HG03060 (cell line): ENCODE data around the gene MYLIP.

Experiments
- ATAC-seq: cut with Tn5 transposase; IDR thresholded peaks from one replicate; pipeline ENCODE4 v1.9.1; 2021; ENCODE audit warnings: low read depth, moderate number of reproducible peaks; ENCODE audit not compliant: unreplicated experiment

Gene MYLIP

DNA sequence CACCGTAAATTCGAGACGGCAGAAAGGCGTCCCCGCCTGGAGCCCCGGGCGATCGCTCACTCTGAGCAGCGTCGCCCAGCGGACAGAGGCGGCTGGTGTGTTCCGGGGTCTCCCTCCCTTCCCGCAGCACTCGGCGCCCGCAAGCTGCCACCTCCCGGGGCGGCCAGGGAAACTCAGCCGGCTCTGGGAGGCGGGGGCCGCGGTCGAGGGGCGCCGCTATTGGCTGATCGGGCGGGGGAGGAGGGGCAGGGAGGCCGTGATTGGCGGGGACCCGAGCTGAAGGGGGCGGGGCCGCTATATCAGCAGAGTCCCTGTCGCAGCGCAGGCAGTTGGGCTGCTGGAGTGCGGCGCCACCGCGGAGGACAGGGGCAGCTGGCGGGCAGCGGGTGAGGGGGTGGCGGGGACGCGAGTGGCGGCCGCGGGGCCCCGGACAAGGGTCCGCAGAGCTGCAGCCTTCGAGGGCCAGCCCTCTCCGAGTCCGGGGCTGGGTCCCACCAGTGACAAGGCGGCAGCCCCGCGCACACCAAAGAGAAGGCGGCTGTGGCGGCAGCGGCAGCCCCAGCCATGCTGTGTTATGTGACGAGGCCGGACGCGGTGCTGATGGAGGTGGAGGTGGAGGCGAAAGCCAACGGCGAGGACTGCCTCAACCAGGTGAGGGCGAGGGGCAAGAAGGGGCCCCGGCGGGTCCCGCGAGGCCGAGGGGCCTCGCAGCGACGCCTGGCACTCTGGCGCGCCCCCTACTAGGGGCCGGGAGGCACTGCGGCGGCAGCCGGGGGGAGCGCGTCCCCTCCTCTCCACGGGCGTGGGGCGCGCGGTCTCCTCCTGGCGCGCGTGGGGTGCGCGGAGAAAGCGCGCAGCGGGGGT, at the start of gene MYLIP:
TSS of gene MYLIP (plus strand) at position 328 of the 864 bp plus-strand sequence. CDS start at position 565, 237 bp downstream.
- peak; percentile 43 for ATAC-seq

DNA sequence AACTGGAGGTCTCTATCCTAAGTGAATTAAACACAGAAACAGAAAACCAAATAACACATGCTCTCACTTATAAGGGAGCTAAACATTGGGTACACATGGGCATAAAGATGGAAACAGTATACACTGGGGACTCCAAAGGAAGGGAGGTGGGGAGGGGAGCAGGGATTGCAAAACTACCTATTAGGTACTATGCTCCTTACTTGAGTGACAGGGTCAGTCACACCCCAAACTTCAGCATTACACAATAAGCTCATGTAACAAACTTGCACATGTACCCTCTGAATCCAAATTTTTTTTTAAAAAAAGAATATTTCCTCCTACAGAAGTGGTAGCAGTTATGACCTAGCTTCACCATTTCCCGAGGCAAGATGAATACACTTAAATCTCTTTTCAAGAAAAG, 49.5 kb upstream of the MYLIP start:
- no peak for ATAC-seq

DNA sequence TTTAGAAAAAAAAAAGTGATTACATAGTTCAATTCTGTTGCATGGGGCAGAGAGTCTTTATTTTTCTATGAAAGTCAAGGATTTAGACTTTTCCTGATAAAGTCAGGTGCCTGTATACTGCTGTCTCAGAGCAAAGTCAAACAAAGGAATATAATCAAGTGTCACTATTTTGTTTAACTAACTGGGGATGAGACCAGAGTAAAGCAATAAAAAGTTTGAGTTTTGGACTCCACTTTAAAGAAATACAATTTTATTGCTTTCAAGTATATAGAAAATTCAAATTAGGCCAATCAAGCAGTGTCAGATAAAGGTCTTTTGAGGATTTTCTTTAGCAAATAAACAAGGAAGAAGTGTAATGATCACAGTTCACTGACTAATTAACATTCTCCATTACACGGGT, 48.7 kb upstream of the MYLIP start:
- ATAC-seq = no peak

DNA sequence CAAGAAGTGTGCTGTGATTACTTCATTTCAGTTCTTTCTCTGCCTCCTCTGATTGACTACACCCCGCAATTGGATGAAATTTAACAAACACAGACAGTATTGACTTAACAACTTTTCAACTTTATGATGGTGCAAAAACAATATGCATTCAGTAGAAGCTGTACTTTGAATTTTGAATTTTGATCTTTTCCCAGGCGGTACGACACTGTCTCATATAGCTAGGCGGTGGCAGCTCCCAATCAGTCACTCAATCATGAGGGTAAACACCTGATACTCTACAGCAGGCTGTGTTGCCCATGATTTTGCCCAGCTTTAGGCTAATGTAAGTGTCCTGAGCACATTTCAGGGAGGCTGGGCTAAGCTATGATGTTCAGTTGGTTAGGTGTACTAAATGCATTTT, 47.6 kb upstream of the MYLIP start:
- no peak for ATAC-seq

DNA sequence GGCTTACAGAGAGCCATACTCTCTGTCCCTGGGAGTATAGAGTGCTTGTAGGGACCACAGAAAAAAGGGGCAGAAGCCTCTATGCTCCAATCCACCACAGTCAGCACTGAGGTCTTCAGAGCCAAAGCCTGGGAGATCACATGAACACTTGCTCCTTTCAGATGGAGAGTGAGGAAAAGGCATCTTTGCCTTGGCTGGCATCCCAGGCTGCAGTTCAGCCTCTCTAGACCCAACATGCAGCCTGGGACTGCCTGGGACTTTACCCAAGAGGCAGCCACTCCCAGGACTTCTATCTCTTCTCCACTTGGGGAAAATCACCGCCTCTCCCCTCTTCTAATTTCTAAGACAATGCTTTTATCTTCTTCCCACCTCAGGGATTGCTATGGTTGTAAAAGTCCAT, 46.5 kb upstream of the MYLIP start:
- ATAC-seq = no peak

DNA sequence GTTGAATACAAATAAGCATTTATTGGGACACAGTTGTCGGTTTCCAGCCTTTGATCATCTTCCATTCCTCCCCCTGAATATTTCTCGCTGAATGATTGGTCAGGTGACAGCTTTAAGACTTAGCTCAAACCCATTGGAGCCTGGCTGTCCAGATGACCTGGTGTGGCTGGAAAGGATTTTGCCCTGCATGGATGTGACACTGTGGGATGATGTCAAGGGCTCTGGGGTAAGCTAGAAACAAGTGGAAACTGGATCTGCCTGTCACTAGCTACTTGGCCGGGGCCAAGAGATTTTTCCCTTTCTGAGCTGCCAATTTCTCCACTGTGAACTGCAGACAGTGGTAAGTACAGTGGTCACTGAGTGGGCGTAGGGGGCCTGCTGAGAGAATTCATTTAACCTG, 41.9 kb upstream of the MYLIP start:
- ATAC-seq = no peak

DNA sequence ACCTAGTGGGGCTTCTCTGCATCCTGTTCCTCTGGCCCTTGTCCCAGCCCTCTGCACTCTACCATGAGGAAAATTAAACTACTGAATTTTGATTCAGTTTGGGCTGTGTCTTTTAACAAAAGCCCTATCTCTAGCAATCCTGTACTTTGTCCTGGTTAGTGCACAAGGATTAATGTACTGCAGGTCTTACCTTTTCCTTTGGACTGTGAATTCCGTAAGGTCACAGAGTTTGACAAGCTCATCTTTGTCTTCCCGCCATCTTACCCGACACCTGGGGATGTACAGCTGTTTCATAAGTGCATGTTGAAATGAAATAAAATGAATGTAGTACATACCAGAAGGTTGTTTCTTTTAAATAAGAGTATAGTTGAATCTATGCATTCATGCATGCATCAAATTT, 41.5 kb upstream of the MYLIP start:
- ATAC-seq = no peak

DNA sequence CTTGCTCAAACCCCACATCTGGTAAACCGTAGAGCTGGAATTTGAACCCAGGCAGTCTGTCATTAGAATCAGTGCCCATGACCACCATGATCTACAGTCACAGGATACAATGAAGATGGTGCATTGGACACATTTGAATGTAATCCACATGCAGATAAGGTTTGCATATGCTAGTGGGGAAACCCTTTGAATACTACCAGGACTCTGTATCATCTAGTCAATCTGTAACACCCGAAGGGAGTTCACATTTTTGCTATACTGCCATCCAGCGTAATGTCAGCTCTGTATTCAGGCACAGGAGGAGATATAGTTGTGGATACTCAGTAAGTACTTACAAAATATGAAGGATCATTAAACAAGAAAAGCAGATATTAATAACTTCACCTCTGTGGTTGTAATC, 40.5 kb upstream of the MYLIP start:
- no peak for ATAC-seq

DNA sequence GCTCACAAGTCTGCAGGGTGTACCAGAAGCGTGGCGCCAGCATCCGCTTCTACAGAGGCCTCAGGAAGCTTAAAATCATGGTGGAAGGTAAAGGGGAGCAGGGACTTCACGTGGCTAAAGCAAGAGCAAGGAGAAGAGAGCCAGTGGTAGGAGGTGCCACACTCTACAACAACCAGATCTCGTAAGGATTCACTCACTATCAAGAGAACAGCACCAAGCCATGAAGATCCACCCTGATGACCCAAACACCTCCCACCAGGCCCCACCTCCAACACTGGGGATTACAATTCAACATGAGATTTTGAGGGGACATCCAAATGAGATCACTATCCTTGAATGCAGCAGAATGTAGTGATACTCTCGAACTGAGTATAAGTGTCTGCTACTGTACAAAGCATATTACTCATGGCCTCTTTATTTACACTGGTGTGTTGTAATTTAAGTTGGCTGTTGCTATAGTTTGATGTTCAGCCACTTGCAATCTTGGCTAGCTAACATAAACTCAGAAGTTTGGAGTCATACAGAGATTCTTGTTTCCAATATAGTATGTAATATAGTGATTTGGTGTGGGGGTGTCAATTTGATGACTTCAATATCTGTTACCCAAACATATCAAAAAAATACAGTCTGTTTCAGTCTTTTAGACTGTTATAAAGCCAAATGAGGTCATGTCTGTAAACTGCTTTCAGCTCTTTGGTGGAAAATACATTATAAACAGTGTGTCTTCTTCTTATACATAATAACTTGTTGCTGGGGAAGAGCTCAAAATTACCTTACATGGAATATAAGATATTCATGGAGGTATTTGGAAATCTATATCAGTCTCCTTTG, 39.4 kb upstream of the MYLIP start:
- no peak for ATAC-seq

DNA sequence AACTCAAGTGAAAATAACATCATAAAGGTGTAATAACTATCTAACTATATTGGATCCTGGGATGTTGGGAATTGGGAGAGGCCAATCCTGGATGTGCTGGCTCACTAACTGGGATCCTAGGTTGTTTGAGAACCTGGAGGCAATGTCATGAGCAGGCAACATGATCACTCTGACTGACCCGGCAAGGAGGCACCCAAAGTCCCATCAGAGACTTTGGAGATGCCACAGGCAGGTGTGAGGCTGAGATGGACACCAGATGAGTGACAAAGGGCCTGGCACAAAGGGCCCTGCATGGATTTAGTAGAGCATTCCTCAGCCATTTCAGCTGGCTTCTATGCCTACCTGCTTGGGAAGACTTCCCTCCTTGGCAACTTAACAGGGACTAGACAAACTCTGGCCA, 38.4 kb upstream of the MYLIP start:
- no peak for ATAC-seq

DNA sequence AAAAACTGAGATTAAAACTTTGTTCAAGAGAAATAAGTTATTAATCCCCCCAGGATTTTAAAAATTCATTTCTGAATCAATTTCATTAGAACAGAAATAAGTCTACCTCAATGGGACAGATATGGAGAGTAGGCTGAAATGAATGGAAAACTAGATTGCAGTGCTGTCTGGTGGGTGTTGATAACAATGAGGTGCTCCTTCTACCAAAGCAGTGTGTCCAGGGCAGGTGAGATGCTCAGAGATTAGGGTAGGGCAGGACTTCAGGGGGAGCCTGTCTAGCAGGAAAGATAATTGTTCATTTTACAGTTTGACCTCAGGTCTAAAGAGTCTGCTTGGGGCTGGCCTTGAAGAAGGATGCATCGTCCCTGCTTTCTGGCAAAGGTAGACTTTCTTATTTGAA, 38.0 kb upstream of the MYLIP start:
- no peak for ATAC-seq

DNA sequence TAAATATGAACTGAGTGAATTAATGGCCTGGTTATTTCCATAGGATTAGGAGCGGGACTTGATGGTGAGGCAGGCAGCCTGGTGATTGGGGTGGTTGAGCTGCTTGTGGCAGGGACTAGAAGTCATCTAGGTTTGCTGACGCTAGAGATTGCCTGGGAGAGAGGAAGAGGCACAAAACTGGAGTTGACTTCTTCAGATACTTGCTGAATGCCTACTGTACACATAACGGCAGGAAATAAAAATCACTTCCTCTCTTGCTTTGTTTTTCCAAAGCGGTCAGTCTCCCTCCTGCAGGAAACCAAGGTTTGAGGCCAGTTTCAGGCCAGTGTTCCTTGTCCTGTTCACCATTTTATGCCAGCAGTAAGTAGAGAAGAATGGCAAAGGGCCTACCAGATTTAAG, 36.7 kb upstream of the MYLIP start:
- no peak for ATAC-seq

DNA sequence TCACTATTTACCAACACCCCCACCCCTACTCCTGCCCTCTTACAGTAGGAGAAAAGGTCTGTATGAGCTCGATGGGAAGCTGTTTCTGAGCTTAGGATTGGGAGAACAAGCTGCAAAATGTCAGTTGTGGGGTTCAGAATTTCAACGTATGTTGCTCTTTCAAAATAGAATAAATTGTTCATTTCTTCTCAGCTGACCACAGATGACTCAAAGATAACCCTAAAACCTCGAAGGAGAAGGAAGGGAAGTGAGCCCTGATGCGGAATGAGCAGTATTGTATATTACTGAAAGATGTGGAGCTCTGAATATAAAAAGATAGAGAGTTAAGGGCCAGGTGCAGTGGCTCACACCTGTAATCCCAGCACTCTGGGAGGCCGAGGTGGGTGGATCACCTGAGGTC, 35.9 kb upstream of the MYLIP start:
- ATAC-seq = no peak

DNA sequence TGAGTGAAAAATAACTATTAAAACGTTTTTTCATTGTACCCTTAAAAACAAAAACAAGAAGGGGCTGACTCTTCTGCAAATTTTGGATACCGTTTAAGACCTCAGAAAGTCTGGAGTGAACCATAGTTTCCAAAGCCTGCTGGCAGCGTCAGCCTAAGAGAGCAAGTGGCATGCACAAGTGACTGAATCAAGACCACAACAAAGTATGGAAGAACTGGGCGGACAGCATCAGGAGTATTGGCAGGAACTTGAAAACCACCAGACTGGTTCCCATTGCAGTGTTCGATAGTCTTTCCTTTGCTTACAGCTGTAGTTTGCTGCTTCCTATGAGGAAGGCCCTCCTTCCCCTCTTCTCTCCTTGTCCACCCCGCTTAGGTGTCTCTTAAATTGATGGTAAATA, 33.7 kb upstream of the MYLIP start:
- no peak for ATAC-seq

DNA sequence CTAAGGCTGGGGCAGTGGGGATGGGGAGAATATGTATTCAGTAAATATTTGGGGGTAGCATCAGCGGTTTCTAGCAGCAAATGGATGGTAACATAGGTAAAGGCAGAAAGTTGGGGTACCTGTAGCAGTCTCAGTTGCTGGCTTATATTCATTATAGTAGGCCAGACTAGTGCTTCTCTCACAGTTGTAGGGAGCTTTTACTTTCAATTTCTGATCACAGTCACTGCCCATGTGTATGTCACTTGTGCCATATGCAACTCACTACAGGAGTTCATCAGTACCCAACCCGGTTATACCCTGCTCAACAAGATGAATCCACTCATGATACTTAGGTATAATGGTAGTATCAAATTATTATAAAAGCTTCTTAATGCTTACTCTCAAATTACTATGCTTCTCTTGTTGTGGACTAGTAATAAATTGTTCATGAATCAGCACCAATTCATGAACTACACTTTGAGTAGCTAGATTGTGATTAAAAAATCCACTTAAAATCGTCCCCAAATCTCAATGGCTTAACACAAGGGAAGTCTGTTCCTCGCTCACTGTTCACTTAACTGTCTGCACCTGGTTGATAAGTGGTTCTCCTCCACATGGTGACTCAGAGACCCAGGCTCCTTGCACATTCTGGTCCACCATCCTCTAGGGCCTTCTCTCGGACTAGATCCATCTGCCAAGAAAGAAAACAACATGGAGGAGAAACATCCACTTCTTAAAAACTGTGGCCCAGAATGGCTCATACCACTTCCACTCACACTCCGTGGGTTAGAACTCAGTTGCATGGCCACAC, 31.3 kb upstream of the MYLIP start:
- ATAC-seq = no peak

DNA sequence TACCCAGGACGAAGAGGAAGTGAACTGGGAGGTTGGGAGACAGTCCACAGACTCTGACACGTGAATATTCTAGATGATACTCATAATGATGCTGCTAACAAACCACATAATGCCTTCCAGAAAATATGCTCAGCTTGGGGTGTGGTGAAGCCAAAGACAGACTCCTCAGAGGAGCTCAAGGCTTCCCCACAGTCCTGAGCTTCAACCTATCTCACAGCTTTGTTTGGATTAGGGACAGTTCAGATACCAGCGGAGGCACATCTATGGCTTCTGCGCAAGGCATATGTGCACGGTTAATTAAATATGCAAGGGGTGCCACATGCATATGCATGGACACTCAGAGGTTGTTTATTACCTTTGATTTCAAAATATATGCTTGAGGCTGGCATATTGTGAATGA, 30.7 kb upstream of the MYLIP start:
- no peak for ATAC-seq

DNA sequence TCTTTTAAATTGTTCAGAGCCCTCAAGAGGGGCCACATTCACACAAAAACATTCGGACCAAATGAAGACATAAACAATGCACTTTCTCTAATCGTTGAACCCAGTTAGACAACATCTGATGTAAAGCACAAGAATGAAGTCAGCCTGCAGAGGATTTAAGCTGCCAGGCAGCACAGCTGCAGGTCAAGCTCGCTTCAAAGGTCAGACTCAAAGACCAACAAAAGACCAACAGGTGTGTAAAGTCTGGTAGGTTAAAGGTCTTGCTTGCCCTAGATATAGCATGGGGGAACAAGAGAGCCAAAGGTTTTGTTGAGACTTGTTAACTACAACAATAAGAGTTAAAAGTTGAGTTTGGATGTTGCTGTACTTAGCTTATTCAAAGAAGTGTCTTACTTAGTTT, 26.7 kb upstream of the MYLIP start:
- no peak for ATAC-seq

DNA sequence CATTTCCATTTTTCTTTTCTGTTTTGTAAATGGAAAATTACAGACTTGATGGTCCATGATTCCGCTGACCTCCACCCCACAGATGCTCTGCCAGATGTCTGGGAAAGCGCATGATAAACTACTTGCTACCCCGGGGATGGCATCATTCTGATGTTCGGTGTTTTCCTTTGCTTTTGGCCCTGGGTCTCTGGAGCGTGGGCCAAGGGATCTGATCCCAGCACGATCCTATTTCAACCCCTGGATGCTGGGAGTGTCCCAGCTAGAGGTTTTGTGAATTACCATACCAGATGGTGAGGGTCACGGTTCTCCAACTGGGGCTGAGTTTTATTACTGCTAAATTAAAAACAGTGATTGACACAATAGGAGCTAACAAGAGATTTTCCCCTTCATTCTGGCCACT, 25.2 kb upstream of the MYLIP start:
- no peak for ATAC-seq

DNA sequence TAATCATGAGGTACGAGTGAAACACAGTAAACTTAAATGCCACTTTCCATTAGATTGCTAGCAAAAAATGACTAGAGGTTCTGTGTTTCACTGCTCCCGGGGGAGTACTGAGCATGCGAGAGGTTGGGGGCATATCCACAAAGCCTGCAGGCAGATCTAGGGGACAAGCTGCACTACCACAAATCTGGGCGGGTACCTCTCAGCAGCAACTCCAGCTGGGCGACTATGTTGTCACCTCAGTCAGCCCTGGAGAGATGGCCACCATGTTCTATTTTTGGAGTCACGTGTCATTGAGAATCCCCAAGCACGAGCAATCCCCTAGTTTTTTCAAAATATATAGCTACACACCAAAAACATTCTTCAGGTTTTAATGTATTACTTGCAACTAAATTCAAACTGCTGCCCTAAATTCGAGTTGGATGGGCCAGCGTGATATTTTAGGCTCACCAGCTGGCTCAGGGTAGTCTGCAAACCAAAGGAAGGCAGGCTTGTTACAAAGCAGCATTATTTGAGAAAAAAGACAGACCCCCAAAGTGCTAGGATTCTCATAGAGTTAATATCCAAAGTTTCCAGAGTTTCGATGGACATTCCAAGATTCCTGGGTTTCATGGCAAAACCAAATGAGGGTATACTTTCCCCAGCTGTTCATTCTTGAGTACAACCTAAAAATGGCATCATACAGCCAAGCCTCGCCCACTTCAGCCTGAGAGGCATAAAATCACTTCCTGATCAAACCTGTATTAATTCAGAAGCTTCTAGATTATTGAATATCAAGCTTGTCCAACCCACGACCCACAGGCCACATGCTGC, 24.1 kb upstream of the MYLIP start:
- no peak for ATAC-seq

DNA sequence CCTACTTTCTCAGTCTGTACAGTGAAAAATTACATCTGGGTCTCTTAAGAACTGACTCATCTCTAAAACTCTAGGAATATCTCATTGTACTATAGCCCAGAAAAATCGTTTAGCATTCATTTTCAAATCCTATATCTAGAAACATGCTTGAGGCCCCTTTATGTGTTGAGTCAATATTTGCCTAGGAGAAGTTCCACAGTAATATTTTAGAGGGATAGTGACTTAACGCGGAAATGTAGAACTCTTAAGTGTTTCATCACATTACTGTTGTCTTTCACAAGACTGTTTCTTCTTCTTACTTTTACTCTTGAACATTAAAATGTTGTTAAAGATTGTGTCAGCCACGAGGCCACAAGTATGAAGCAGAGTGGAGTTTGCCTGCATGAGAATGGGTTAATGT, 23.0 kb upstream of the MYLIP start:
- no peak for ATAC-seq
